Small intestine (tissue), 7 donors: Measurements from ENCODE around the gene CAMK2A. TPM values are rescaled to one million over a fixed set of nuclear protein-coding genes. Genes with fewer than 3 reads are reported as not detected.

Experiments
- DNase-seq, 2 donors: peaks; one replicate each; pipeline versions ENCODE4 v3.0.0 to v3.0.0-alpha.2; 2013
- FAIRE-seq: peaks from 2 replicates; lab custom pipeline; 2012; peaks lifted over from hg19 to GRCh38; lab: Jason Lieb, UNC
- H3K27ac ChIP-seq, 3 donors: one replicate each; pipeline ENCODE4 v1.5.1; 2013; ENCODE audit warnings: low read length in 2 of 3, mild to moderate bottlenecking in 2 of 3, control low read depth in 1 of 3, inconsistent platforms in 1 of 3, low read depth in 1 of 3, moderate library complexity in 1 of 3
- H3K27me3 ChIP-seq, 3 donors: one replicate each; pipeline ENCODE4 v1.6.1; 2013; ENCODE audit warnings: low read length in 3 of 3, inconsistent platforms in 1 of 3; ENCODE audit not compliant: control insufficient read depth in 3 of 3, insufficient read depth in 3 of 3
- H3K36me3 ChIP-seq, 3 donors: one replicate each; pipeline ENCODE4 v1.6.1; 2013; ENCODE audit warnings: low read length in 3 of 3, inconsistent platforms in 1 of 3, low read depth in 1 of 3, mild to moderate bottlenecking in 1 of 3, moderate library complexity in 1 of 3; ENCODE audit not compliant: control insufficient read depth in 3 of 3, insufficient read depth in 2 of 3
- H3K4me1 ChIP-seq, 3 donors: one replicate each; pipeline ENCODE4 v1.6.1; 2013; ENCODE audit warnings: low read length in 2 of 3, inconsistent platforms in 1 of 3, low read depth in 1 of 3, mild to moderate bottlenecking in 1 of 3, moderate library complexity in 1 of 3; ENCODE audit not compliant: control insufficient read depth in 3 of 3, insufficient read depth in 2 of 3
- H3K4me3 ChIP-seq, 3 donors: one replicate each; pipeline ENCODE4 v1.5.1; 2013; ENCODE audit warnings: low read length in 3 of 3, control low read depth in 1 of 3, inconsistent platforms in 1 of 3, low read depth in 1 of 3, mild to moderate bottlenecking in 1 of 3, moderate library complexity in 1 of 3
- H3K9me3 ChIP-seq, 2 donors: one replicate each; pipeline ENCODE4 v1.6.1; 2013; ENCODE audit warnings: low read depth in 1 of 2, low read length in 1 of 2; ENCODE audit not compliant: control insufficient read depth in 2 of 2, insufficient read depth in 1 of 2
- WGBS, 3 donors: extraction: QIAGEN DNeasy Blood & Tissue Kit; methylation state at CpG; one replicate each; pipeline ENCODE4 v1.1.7; 2013; 5-methylcytosine and 5-hydroxymethylcytosine counted together
- polyA plus RNA-seq, 4 donors: library from polyadenylated mRNA; stranded (reverse) in 3 of 4; unstranded in 1 of 4; fragments of 200-250 nt in 3 of 4; fragments of 120-200 nt in 1 of 4; gene quantifications; one replicate each; pipeline versions ENCODE4 v1.2.1 to v1.2.3, GENCODE V29; 2013
- donor health status: healthy with polysubstance abuse.
- donor health status: control.
- donor health status: control.
- donor health status: Bipolar disorder and iron deficiency.
- donor health status: healthy.

Gene CAMK2A
- polyA plus RNA-seq, 4 donors = 0.46 to 0.52 TPM; not detected in 2

GRCh38 chr5:150179019-150179620 is 110.5 kb downstream of the CAMK2A start:
- DNase-seq (no peak), FAIRE-seq (no peak)
- Histone ChIP-seq H3K27ac (peak overlapping the region; percentile 89 to 93 (median 92)), H3K36me3 (peaks cover 0 to 93% (median 0%) of the 10 kb centered on the region in 3 donors), H3K4me1 (peaks cover 17 to 94% (median 23%) of the 10 kb centered on the region in 3 donors), H3K9me3 (no peaks in the 10 kb centered on the region), H3K27me3 (no peaks in the 10 kb centered on the region), H3K4me3 (no peak overlapping the region)
- WGBS, 3 donors = 32 to 72% (median 56%) methylated on average over 7 of the region's 7 CpGs

- H3K4me1 ChIP-seq = peaks cover 13 to 94% (median 24%) of the 10 kb centered on the region in 3 donors
- DNase-seq (peak; percentile 81 to 85), FAIRE-seq (no peak)
- 8 to 43% (median 26%) methylated on average over 4 of the region's 4 CpGs for WGBS, 3 donors
- peaks cover 0 to 91% (median 0%) of the 10 kb centered on the region in 3 donors for H3K36me3 ChIP-seq
- peak overlapping the region; percentile 36 to 93 (median 37) for H3K27ac ChIP-seq
- no peak overlapping the region for H3K4me3 ChIP-seq
- no peaks in the 10 kb centered on the region for H3K27me3 ChIP-seq
- H3K9me3 ChIP-seq = no peaks in the 10 kb centered on the region
Measured at GRCh38 chr5:150178262-150178661, 111.3 kb downstream of the CAMK2A start.

GRCh38 chr5:150177721-150178120 is 111.9 kb downstream of the CAMK2A start:
- no peak for FAIRE-seq
- Histone ChIP-seq H3K27me3 (no peaks in the 10 kb centered on the region), H3K9me3 (no peaks in the 10 kb centered on the region), H3K27ac (peak overlapping the region; percentile 36 to 73 (median 37)), H3K4me1 (peaks cover 13 to 94% (median 24%) of the 10 kb centered on the region in 3 donors), H3K4me3 (no peak overlapping the region), H3K36me3 (peaks cover 0 to 91% (median 0%) of the 10 kb centered on the region in 3 donors)
- DNase-seq = no peak
- 25 to 58% (median 42%) methylated on average over 4 of the region's 4 CpGs for WGBS, 3 donors

- DNase-seq (no peak), FAIRE-seq (no peak)
- Histone ChIP-seq H3K27ac (peak overlapping the region; percentile 32 to 73 (median 36)), H3K27me3 (no peaks in the 10 kb centered on the region), H3K4me1 (peaks cover 13 to 95% (median 24%) of the 10 kb centered on the region in 3 donors), H3K9me3 (no peaks in the 10 kb centered on the region), H3K36me3 (peaks cover 0 to 91% (median 0%) of the 10 kb centered on the region in 3 donors), H3K4me3 (no peak overlapping the region)
- WGBS, 3 donors = 52 to 61% (median 53%) methylated on average over 8 of the region's 8 CpGs
Measured at GRCh38 chr5:150176745-150177477, 112.7 kb downstream of the CAMK2A start.

- Histone ChIP-seq H3K27ac (peak overlapping the region in 2 of 3 donors; percentile 7 to 39), H3K4me3 (no peak overlapping the region), H3K27me3 (no peaks in the 10 kb centered on the region), H3K36me3 (peaks cover 0 to 94% (median 0%) of the 10 kb centered on the region in 3 donors), H3K4me1 (peaks cover 9 to 87% (median 24%) of the 10 kb centered on the region in 3 donors), H3K9me3 (no peaks in the 10 kb centered on the region)
- WGBS, 3 donors = 60 to 74% (median 72%) methylated on average over 5 of the region's 5 CpGs
- no peak for FAIRE-seq
- DNase-seq = no peak
Measured at GRCh38 chr5:150175536-150175935, 114.0 kb downstream of the CAMK2A start.

GRCh38 chr5:150175076-150175475 is 114.5 kb downstream of the CAMK2A start:
- FAIRE-seq = no peak
- no peak overlapping the region for H3K4me3 ChIP-seq
- H3K27ac ChIP-seq = peak overlapping the region in 2 of 3 donors; percentile 7 to 39

GRCh38 chr5:150174285-150174684 is 115.3 kb downstream of the CAMK2A start:
- Histone ChIP-seq H3K36me3 (peaks cover 0 to 94% (median 0%) of the 10 kb centered on the region in 3 donors), H3K4me3 (no peak overlapping the region), H3K9me3 (no peaks in the 10 kb centered on the region), H3K27me3 (no peaks in the 10 kb centered on the region), H3K27ac (peak overlapping the region in 1 of 3 donors; percentile 59), H3K4me1 (peaks cover 2 to 78% (median 17%) of the 10 kb centered on the region in 3 donors)
- DNase-seq (no peak), FAIRE-seq (no peak)
- WGBS, 3 donors = 59 to 71% (median 69%) methylated on average over 6 of the region's 6 CpGs

More at GRCh38 chr5:150175076-150175475, 114.5 kb downstream of the CAMK2A start:
- no peaks in the 10 kb centered on the region for H3K27me3 ChIP-seq
- peaks cover 0 to 94% (median 0%) of the 10 kb centered on the region in 3 donors for H3K36me3 ChIP-seq
- no peak for DNase-seq
- whole genome bisulfite sequencing, 3 donors = 12 to 24% (median 13%) methylated on average over 1 of the region's 1 CpG
- no peaks in the 10 kb centered on the region for H3K9me3 ChIP-seq
- peaks cover 4 to 82% (median 24%) of the 10 kb centered on the region in 3 donors for H3K4me1 ChIP-seq

GRCh38 chr5:150173161-150173560 is 116.4 kb downstream of the CAMK2A start:
- 26 to 62% (median 50%) methylated on average over 3 of the region's 3 CpGs for WGBS, 3 donors
- Histone ChIP-seq H3K4me3 (no peak overlapping the region), H3K36me3 (peaks cover 0 to 92% (median 0%) of the 10 kb centered on the region in 3 donors), H3K4me1 (peaks cover 0 to 69% (median 9%) of the 10 kb centered on the region in 3 donors), H3K27ac (peak overlapping the region in 2 of 3 donors; percentile 34 to 59), H3K27me3 (no peaks in the 10 kb centered on the region), H3K9me3 (no peaks in the 10 kb centered on the region)
- peak; percentile 54 to 81 for DNase-seq
- FAIRE-seq = no peak
